ENCODE data around the gene BRINP2. TPM values are rescaled to one million over a fixed set of nuclear protein-coding genes. Genes with fewer than 3 reads are reported as not detected.

The BRINP2 gene
- total and polyA plus RNA-seq, 2 of the 13 experiments (the other 11 are each of a cell fraction or from before 2014, with no cell fraction given) = 0.08 to 0.20 TPM

GRCh38 chr1:177142010-177142409, 28.7 kb upstream of the BRINP2 start:
- Histone ChIP-seq H3K27me3 (ENCODE audit: control insufficient read depth in 1 of 2, insufficient read depth in 2 of 2, low read length in 2 of 2) (no peaks in the 10 kb centered on the region), H3K4me3 (replicated peaks in 1 of 3; ENCODE audit: insufficient read depth in 1 of 3, low read depth in 2 of 3, low read length in 3 of 3) (no peak overlapping the region), H3K9ac (ENCODE audit: insufficient read depth, low read depth, low read length) (no peak overlapping the region), H4K20me1 (ENCODE audit: insufficient read depth, low read length) (no peaks in the 10 kb centered on the region), H3K4me1 (ENCODE audit: insufficient read depth, low read length) (no peaks in the 10 kb centered on the region), H2AFZ (ENCODE audit: low read length) (no peak overlapping the region), H3K4me2 (ENCODE audit: low read depth, low read length) (no peak overlapping the region), H3K9me3 (ENCODE audit: low read length) (no peaks in the 10 kb centered on the region), H3K79me2 (ENCODE audit: insufficient read depth, low read length) (no peaks in the 10 kb centered on the region), H3K36me3 (replicated peaks in 1 of 2; ENCODE audit: control insufficient read depth in 1 of 2, insufficient read depth in 2 of 2, low read length in 2 of 2) (no peaks in the 10 kb centered on the region), H3K27ac (ENCODE audit: extremely low read length, insufficient read depth, low read length) (no peak overlapping the region)
- DNase-seq (ENCODE audit: low spot score) (no peak), FAIRE-seq (no peak), ATAC-seq (no peak)
- TF ChIP-seq MAFK (conservative IDR thresholded peaks at IDR 0.05 in 1 of 2, IDR thresholded peaks at IDR 0.05 in 1 of 2; ENCODE audit: low read length in 2 of 2) (peak; percentile 88 to 91), FOXJ3 (CRISPR knock-in tag; IDR thresholded peaks at IDR 0.05; ENCODE audit: borderline replicate concordance) (no peak), ONECUT2 (CRISPR knock-in tag; IDR thresholded peaks at IDR 0.05) (no peak), ZFP1 (CRISPR knock-in tag; IDR thresholded peaks at IDR 0.05) (no peak), RNF2 (conservative IDR thresholded peaks at IDR 0.05; ENCODE audit: low read depth) (no peak), MAFF (IDR thresholded peaks at IDR 0.05; ENCODE audit: low read depth, low read length) (peak; percentile 90)
- TF ChIP-seq, protein P1, sequence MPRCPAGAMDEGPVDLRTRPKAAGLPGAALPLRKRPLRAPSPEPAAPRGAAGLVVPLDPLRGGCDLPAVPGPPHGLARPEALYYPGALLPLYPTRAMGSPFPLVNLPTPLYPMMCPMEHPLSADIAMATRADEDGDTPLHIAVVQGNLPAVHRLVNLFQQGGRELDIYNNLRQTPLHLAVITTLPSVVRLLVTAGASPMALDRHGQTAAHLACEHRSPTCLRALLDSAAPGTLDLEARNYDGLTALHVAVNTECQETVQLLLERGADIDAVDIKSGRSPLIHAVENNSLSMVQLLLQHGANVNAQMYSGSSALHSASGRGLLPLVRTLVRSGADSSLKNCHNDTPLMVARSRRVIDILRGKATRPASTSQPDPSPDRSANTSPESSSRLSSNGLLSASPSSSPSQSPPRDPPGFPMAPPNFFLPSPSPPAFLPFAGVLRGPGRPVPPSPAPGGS (CRISPR knock-in tag; IDR thresholded peaks at IDR 0.05) = no peak
- ChIA-PET POLR2A (no interaction called here), CTCF (ENCODE audit: low intra/inter-chr PET ratio, low total read pairs) (no interaction called here)
- in situ Hi-C loops (cut with HindIII; ENCODE audit: extremely low pct_ligation_motif_present, low pct_unique_long_range_greater_than_20kb) = no loop called here
- intact Hi-C loops (cut with micrococcal nuclease; ENCODE audit: unreplicated experiment) = no loop called here
- 3% methylated on average over 1 of the region's 1 CpG for WGBS (ENCODE audit: low lambda C conversion rate)
- no TSS peak for BruUV-seq (replicated peaks)

- in situ Hi-C loops (cut with HindIII; ENCODE audit: extremely low pct_ligation_motif_present, low pct_unique_long_range_greater_than_20kb) (no loop called here), intact Hi-C loops (cut with micrococcal nuclease; ENCODE audit: unreplicated experiment) (no loop called here)
- no peaks in the 10 kb centered on the region for H3K4me1 ChIP-seq (ENCODE audit: insufficient read depth, low read length)
- H3K4me3 ChIP-seq (replicated peaks in 1 of 3; ENCODE audit: insufficient read depth in 1 of 3, low read depth in 2 of 3, low read length in 3 of 3) = no peak overlapping the region
- DNase-seq (ENCODE audit: low spot score) = no peak
- H3K27me3 ChIP-seq (ENCODE audit: control insufficient read depth in 1 of 2, insufficient read depth in 2 of 2, low read length in 2 of 2) = no peaks in the 10 kb centered on the region
- ChIA-PET POLR2A (no interaction called here), CTCF (ENCODE audit: low intra/inter-chr PET ratio, low total read pairs) (no interaction called here)
- ATAC-seq = no peak
- no peaks in the 10 kb centered on the region for H3K36me3 ChIP-seq (replicated peaks in 1 of 2; ENCODE audit: control insufficient read depth in 1 of 2, insufficient read depth in 2 of 2, low read length in 2 of 2)
- H3K9me3 ChIP-seq (ENCODE audit: low read length) = no peaks in the 10 kb centered on the region
- H3K27ac ChIP-seq (ENCODE audit: extremely low read length, insufficient read depth, low read length) = no peak overlapping the region
- H3K4me2 ChIP-seq (ENCODE audit: low read depth, low read length) = no peak overlapping the region
- no peaks in the 10 kb centered on the region for H3K79me2 ChIP-seq (ENCODE audit: insufficient read depth, low read length)
- H3K9ac ChIP-seq (ENCODE audit: insufficient read depth, low read depth, low read length) = no peak overlapping the region
- H2AFZ ChIP-seq (ENCODE audit: low read length) = no peak overlapping the region
- 27% methylated on average over 4 of the region's 4 CpGs for WGBS (ENCODE audit: low lambda C conversion rate)
- no peaks in the 10 kb centered on the region for H4K20me1 ChIP-seq (ENCODE audit: insufficient read depth, low read length)
- BruUV-seq (replicated peaks) = no TSS peak
- FAIRE-seq = no peak
- no peak for TF ChIP-seq UBTF (CRISPR knock-in tag; IDR thresholded peaks at IDR 0.05)
- TF ChIP-seq ZBTB3 (CRISPR knock-in tag; IDR thresholded peaks at IDR 0.05; ENCODE audit: borderline replicate concordance, low read depth) = no peak
- TF ChIP-seq USF2 (IDR thresholded peaks at IDR 0.05; ENCODE audit: low read depth, low read length) = no peak
- TF ChIP-seq USF2 (CRISPR knock-in tag; IDR thresholded peaks at IDR 0.05; ENCODE audit: borderline replicate concordance) = no peak
- TF ChIP-seq ZBTB34 (CRISPR knock-in tag; IDR thresholded peaks at IDR 0.05) = no peak
Observed at GRCh38 chr1:177142791-177143271, 27.9 kb upstream of the BRINP2 start.
